Hematopoietic multipotent progenitor cell treated with erythropoietin and hydrocortisone succinate and interleukin-3 and kit ligand, for 4 days (in vitro differentiated cells): ENCODE data around the gene RGL1.

Experiments
- DNase-seq: peaks from one replicate; pipeline ENCODE4 v3.0.0-alpha.2; 2015

RGL1 gene

GRCh38 chr1:183926983-183927382, 122.1 kb downstream of the RGL1 start:
- no peak for DNase-seq

GRCh38 chr1:183931646-183932271, 126.8 kb downstream of the RGL1 start:
- DNase-seq, result no peak

GRCh38 chr1:183932412-183932811, 127.5 kb downstream of the RGL1 start:
- no peak for DNase-seq

- no peak for DNase-seq
Observed at GRCh38 chr1:183933528-183934179, 128.7 kb downstream of the RGL1 start.

- DNase-seq, result no peak
Observed at GRCh38 chr1:183934314-183934713, 129.4 kb downstream of the RGL1 start.

- no peak for DNase-seq
Observed at GRCh38 chr1:183936009-183936408, 131.1 kb downstream of the RGL1 start.

GRCh38 chr1:183936791-183937190, 131.9 kb downstream of the RGL1 start:
- no peak for DNase-seq

GRCh38 chr1:183937611-183938010, 132.7 kb downstream of the RGL1 start:
- DNase-seq, result no peak

- DNase-seq, result no peak
Observed at GRCh38 chr1:183941001-183941400, 136.1 kb downstream of the RGL1 start.

- DNase-seq, result peak; percentile 58
Observed at GRCh38 chr1:183942933-183943693, 138.2 kb downstream of the RGL1 start.

- peak; percentile 15 for DNase-seq
Observed at GRCh38 chr1:183945428-183946319, 140.8 kb downstream of the RGL1 start.

- no peak for DNase-seq
Observed at GRCh38 chr1:183946320-183946613, 141.3 kb downstream of the RGL1 start.

GRCh38 chr1:183947988-183948387, 143.1 kb downstream of the RGL1 start:
- DNase-seq, result no peak

GRCh38 chr1:183952101-183952500, 147.2 kb downstream of the RGL1 start:
- no peak for DNase-seq

GRCh38 chr1:183953031-183953430, 148.1 kb downstream of the RGL1 start:
- no peak for DNase-seq

GRCh38 chr1:183954496-183954895, 149.6 kb downstream of the RGL1 start:
- no peak for DNase-seq

- peak; percentile 92 for DNase-seq
Observed at GRCh38 chr1:183956559-183957188, 151.8 kb downstream of the RGL1 start.

GRCh38 chr1:183957216-183957830, 152.4 kb downstream of the RGL1 start:
- peak; percentile 18 for DNase-seq

- no peak for DNase-seq
Observed at GRCh38 chr1:183958958-183959357, 154.0 kb downstream of the RGL1 start.

GRCh38 chr1:183961132-183961531, 156.2 kb downstream of the RGL1 start:
- no peak for DNase-seq

GRCh38 chr1:183962903-183963302, 158.0 kb downstream of the RGL1 start:
- no peak for DNase-seq

GRCh38 chr1:183965726-183966125, 160.8 kb downstream of the RGL1 start:
- no peak for DNase-seq
